ENCODE measurements around the gene SLBP.

The SLBP gene

GRCh38 chr4:1646690-1647089 lies 65.4 kb downstream of the SLBP start:
- no peak for DNase-seq
- TF ChIP-seq GATA1 (IDR thresholded peaks at IDR 0.05; ENCODE audit: low read depth, low read length), result no peak
- TF ChIP-seq POLR2A (IDR thresholded peaks at IDR 0.05; ENCODE audit: low read length), result no peak

DNA sequence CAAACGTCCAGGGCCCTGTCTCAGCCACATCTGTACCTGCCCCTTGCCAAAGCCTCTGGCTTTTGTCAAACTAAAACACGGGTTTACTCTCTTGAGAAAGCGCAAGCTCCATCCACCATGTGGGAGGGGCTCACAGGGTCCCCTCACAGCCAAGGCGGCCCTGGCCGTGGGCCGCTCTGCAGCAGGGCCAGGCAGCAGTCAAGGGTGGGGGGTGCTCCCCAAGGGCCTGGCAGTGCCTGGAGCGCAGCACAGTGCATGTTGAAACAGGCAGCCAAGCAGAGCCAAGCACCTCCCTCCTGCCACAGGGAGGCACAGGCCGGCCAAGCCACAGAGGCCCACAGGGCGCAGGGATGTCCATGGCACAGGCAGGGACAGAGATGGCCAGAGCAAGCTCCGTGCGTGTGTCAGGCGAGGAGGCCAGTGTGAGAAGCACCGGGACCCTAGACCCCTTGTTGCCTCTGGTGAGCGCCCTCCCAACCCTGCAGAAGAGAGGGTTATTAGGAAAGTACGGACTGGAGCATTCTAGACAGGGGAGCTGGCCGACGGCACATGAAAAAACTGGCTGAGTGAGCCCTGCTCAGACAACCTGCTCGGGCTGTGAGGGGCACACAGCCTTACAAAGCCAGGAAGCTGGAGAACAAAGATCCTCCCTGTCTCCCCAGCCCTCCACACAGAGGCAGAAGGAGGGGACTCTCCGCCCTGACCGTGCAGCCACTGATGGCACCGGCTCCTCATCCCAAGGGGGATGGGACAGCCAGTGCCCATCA lies 67.0 kb downstream of the SLBP start:
- DNase-seq, result no peak
- no peak for TF ChIP-seq POLR2A (IDR thresholded peaks at IDR 0.05; ENCODE audit: low read length)
- no peak for TF ChIP-seq GATA1 (IDR thresholded peaks at IDR 0.05; ENCODE audit: low read depth, low read length)

DNA sequence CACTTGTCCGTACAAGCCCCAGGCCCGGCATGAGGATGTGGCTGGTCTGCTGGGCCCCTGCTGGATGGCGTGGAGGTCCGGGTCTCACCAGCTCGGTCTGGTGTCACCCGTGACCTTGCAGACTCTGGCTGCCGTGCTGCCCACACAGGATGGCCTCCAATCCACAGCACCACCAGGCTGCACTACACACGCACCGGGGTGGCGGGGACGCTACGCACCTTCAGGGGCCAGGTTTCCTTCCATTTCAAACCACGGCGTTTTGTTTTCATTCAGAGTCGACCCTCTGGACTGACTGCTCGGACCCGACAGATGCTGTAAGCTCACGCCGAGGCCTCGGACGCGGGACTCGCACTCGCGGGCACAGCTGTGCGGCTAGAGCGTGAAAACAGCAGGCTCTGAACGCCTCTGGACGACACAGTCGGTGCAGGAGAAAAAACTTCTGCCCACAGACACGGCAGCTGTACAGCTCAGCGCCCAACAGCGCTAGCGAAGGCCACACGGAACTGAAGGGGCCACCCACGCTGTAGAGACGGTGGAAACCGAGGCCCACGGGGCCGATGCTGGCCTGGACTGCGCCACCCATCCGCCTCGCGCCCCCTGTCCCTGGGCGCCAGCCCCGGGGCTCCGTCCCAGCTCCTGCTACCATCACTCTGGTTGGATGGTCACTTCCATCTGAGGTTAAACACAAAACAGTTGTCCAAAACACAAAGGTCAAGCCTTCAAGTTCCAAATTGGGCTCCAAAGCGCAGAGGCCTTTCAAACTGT lies 68.0 kb downstream of the SLBP start:
- DNase-seq, result no peak

More for the DNA sequence above, 68.0 kb downstream of the SLBP start:
- TF ChIP-seq GATA1 (IDR thresholded peaks at IDR 0.05; ENCODE audit: low read depth, low read length) (no peak), POLR2A (IDR thresholded peaks at IDR 0.05; ENCODE audit: low read length) (no peak)
